Mucosa of rectum (tissue), 2 donors: Measurements from ENCODE around the gene GMNC.
A peak's percentile ranks its signal among the peaks of the same experiment; 100 is the strongest.

ENCODE experiments used
- H3K27ac ChIP-seq, 2 donors: one replicate each; pipeline ENCODE4 v1.7.0; 2013; ENCODE audit warnings: inconsistent platforms in 2 of 2, low read depth in 2 of 2, low read length in 2 of 2
- H3K27me3 ChIP-seq, 2 donors: one replicate each; pipeline ENCODE4 v1.7.0; 2013; ENCODE audit warnings: low read length in 2 of 2; ENCODE audit not compliant: control insufficient read depth in 2 of 2, insufficient read depth in 2 of 2
- H3K36me3 ChIP-seq, 2 donors: one replicate each; pipeline ENCODE4 v1.7.0; 2013; ENCODE audit warnings: low read length in 2 of 2; ENCODE audit not compliant: control insufficient read depth in 2 of 2, insufficient read depth in 2 of 2
- H3K4me1 ChIP-seq, 2 donors: one replicate each; pipeline ENCODE4 v1.7.0; 2013; ENCODE audit warnings: low read length in 2 of 2, mild to moderate bottlenecking in 1 of 2; ENCODE audit not compliant: control insufficient read depth in 2 of 2, insufficient read depth in 2 of 2
- H3K4me3 ChIP-seq, 2 donors: one replicate each; pipeline ENCODE4 v1.7.0; 2013; ENCODE audit warnings: low read length in 2 of 2
- H3K9ac ChIP-seq, 2 donors: one replicate each; pipeline ENCODE4 v1.7.0; 2013; ENCODE audit warnings: low read length in 2 of 2, low read depth in 1 of 2, mild to moderate bottlenecking in 1 of 2
- H3K9me3 ChIP-seq, 2 donors: one replicate each; pipeline ENCODE4 v1.7.0; 2013; ENCODE audit warnings: low read length in 2 of 2; ENCODE audit not compliant: control insufficient read depth in 2 of 2
- donor health status: healthy.
- donor health status: Normal muscosa, but diverticular disease.

GMNC gene, protein sequence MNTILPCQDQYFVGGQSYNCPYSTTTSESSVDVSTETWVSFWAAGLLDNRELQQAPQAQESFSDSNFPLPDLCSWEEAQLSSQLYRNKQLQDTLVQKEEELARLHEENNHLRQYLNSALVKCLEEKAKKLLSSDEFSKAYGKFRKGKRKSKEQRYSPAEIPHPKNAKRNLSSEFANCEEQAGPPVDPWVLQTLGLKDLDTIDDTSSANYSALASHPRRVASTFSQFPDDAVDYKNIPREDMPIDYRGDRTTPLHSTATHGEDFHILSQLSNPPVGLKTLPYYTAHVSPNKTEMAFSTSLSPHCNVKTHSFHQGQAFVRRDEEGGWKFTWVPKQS

DNA sequence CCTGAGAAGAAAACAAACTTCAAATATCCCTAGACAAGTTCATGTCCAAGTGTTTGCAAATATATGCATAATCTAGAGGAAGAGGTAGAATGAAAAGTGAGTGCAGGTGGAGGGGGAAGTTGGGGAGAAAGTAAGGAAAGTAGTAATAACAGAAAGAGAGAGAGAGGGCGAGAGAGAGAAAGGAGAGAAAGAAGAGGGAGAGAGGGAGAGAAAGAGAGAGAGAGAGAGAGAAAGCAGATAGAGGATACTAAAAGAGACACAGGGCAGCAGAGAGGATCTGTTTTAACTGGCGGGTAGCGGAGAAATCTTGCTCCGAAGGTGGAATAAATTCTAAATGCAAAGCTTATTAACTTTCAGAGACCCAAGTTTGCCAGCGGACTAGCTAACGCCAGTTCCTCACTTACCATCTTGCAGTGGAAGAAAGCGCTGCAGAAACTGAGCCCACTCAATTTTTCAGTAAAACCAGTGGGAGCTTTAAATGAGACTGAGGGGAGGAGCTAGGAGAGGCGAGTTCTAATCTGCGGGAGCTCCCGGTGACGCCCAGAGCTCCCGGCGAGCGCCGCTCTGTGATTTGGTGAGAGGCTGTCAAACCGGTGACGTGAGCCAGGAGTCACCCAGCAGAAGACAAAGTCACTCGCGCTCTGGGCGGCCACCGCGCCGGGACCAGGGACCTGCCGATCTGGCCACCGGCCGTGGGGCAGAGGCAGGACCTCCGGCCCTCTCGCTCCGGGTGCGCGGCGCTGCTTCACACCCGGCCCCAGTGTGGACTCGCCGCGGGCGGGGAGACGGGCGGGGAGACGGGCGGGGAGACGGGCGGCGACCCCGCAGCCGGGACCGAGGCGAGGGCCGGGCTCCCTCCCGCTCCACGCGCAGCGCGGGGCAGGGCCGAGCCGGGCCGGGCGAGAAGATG is at the start of gene GMNC:
TSS of gene GMNC (minus strand) at position 486 of the 910 bp plus-strand sequence. CDS start at position 407, 79 bp downstream.
- no peaks in the 10 kb centered on the region for H3K4me1 ChIP-seq
- H3K9me3 ChIP-seq: no peaks in the 10 kb centered on the region
- peak within 1 kb of the TSS; percentile 62 to 68 for H3K4me3 ChIP-seq
- peaks cover 2 to 7% of the 10 kb centered on the region in 2 donors for H3K27me3 ChIP-seq
- peak within 1 kb of the TSS in 1 of 2 donors; percentile 47 for H3K9ac ChIP-seq
- no peak within 1 kb of the TSS for H3K27ac ChIP-seq
- no peaks in the 10 kb centered on the region for H3K36me3 ChIP-seq

DNA sequence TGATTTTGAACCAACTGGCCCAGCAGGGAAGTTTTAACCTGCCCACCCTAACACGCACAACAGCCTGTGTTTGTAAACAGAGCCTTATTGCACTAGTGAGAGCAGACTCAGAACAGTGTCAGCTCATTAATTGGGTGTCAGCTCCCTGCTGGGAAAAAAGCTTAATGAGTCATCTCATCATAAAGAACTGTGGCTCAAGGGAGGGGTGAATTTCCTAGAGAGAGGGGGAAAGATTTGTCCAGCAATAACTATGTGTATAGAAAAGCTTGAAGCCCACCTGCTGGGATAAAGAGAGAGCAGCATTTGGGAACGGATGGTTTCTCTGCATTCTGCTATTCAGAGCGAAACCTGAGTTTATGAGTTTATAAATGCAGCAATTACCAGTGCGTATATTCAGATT is 48.9 kb upstream of the GMNC start:
- H3K27me3 ChIP-seq: no peaks in the 10 kb centered on the region
- no peak overlapping the region for H3K27ac ChIP-seq
- no peaks in the 10 kb centered on the region for H3K9me3 ChIP-seq

DNA sequence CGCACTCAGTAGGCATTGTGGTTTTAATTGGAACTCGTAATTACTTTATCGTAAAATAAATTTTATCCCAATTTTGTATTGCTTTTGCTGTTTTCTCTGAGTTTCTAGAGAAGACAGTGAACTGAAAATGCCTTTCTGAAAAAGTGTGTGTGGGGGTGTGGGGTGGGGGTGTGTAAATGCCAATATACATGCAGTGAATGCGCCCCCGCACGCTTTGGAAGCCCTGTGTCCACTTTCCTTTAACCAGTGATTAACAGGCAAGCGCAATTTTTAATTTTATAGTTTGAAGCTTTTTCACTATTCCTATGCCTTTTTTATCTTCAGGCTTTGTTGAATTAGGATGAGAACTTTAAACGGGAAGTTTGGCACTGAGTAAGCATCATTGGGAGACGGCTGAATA is 47.4 kb upstream of the GMNC start:
- no peak overlapping the region for H3K27ac ChIP-seq
- H3K27me3 ChIP-seq: no peaks in the 10 kb centered on the region

More for the DNA sequence above, 48.9 kb upstream of the GMNC start:
- no peak overlapping the region for H3K9ac ChIP-seq
- no peak overlapping the region for H3K4me3 ChIP-seq
- no peaks in the 10 kb centered on the region for H3K4me1 ChIP-seq
- H3K36me3 ChIP-seq: no peaks in the 10 kb centered on the region

DNA sequence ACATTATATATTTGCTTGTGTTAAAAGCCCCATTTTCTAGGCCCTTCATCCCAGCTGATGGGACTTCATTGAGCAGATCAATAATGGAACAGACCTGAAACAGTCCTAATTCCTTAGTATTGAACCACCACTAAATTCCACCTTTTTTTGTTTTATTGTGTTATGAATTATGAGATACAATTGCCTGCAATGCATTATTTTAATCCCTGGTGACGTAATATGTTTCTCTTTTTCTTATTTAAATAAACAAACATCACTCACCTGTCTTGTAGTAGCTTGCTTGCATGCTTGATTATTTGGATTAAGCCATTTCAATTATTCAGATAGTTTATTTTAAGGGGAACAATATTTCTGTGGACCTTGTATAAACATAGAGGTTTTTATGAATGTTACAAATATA is 40.7 kb upstream of the GMNC start:
- Histone ChIP-seq H3K4me1 (no peaks in the 10 kb centered on the region), H3K36me3 (no peaks in the 10 kb centered on the region), H3K9ac (no peak overlapping the region), H3K27ac (no peak overlapping the region), H3K27me3 (no peaks in the 10 kb centered on the region), H3K4me3 (no peak overlapping the region), H3K9me3 (no peaks in the 10 kb centered on the region)

More for the DNA sequence above, 47.4 kb upstream of the GMNC start:
- H3K9ac ChIP-seq: no peak overlapping the region
- H3K4me1 ChIP-seq: no peaks in the 10 kb centered on the region
- H3K9me3 ChIP-seq: no peaks in the 10 kb centered on the region
- no peak overlapping the region for H3K4me3 ChIP-seq
- H3K36me3 ChIP-seq: no peaks in the 10 kb centered on the region

DNA sequence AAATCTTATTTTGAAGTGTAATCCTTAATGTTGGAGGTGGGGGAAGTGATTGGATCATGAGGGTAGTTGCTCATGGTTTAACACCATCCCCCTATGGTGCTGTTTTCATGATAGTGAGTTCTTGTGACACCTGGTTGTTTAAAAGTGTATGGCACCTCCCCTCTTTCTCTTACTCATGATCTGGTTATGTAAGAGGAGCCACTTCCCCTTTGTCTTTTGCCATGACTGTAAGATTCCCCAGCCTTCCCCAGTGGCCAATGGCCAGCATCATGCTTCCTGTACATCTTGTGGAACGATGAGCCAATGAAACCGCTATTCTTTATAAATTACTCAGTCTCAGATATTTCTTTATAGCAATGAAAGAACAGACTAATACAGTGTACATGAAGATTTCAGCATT is 39.8 kb upstream of the GMNC start:
- no peaks in the 10 kb centered on the region for H3K36me3 ChIP-seq
- no peaks in the 10 kb centered on the region for H3K4me1 ChIP-seq
- H3K27me3 ChIP-seq: no peaks in the 10 kb centered on the region
- H3K9ac ChIP-seq: no peak overlapping the region
- H3K9me3 ChIP-seq: no peaks in the 10 kb centered on the region
- no peak overlapping the region for H3K27ac ChIP-seq
- H3K4me3 ChIP-seq: no peak overlapping the region

DNA sequence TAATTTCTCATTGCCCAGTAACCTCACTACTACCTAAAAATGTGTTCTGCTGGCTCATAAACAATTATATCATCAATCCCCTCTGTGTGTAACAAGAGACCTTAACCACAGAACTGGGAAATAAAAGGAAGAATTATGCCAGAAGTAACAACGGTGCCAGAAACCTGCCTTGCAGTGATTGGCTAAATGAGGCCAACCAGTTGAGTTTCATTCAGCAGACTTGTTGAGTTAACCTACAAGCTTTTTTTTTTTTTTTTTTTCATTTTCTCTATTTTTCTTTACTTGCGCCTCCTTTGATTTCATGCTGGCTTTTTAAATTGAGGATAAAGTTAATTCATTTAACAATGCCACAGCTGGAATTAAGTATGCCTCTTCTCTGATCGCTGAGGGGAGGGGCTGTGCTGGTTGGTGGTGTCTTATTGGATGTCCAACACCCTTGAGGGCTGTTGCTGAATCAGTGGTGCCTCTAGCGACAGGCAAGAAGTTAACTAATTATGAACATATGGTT is 30.0 kb upstream of the GMNC start:
- Histone ChIP-seq H3K27me3 (no peaks in the 10 kb centered on the region), H3K4me1 (no peaks in the 10 kb centered on the region), H3K36me3 (no peaks in the 10 kb centered on the region), H3K4me3 (no peak overlapping the region), H3K9ac (no peak overlapping the region), H3K9me3 (no peaks in the 10 kb centered on the region), H3K27ac (no peak overlapping the region)

DNA sequence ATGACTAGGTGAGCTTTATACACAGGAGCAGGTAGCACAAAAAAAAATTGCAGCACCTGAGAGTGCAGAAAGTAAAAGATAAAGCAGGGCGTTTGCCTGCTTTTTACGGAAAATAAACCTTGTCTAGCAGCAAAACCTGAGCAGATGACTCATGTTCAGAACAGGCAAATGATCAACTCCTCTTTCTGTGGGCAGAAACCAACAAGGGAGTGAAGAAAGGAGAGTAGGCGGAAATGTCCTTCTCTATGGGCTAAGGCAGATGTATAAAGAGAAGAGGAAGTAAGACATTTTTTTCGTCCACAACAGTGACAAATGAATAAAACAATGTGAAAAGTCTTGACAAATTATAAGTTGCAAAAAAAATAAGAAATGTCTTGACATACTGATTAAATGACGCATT is 24.5 kb upstream of the GMNC start:
- no peaks in the 10 kb centered on the region for H3K27me3 ChIP-seq
- no peak overlapping the region for H3K27ac ChIP-seq
- H3K4me3 ChIP-seq: no peak overlapping the region
- no peak overlapping the region for H3K9ac ChIP-seq
- H3K4me1 ChIP-seq: no peaks in the 10 kb centered on the region
- no peaks in the 10 kb centered on the region for H3K9me3 ChIP-seq
- no peaks in the 10 kb centered on the region for H3K36me3 ChIP-seq

DNA sequence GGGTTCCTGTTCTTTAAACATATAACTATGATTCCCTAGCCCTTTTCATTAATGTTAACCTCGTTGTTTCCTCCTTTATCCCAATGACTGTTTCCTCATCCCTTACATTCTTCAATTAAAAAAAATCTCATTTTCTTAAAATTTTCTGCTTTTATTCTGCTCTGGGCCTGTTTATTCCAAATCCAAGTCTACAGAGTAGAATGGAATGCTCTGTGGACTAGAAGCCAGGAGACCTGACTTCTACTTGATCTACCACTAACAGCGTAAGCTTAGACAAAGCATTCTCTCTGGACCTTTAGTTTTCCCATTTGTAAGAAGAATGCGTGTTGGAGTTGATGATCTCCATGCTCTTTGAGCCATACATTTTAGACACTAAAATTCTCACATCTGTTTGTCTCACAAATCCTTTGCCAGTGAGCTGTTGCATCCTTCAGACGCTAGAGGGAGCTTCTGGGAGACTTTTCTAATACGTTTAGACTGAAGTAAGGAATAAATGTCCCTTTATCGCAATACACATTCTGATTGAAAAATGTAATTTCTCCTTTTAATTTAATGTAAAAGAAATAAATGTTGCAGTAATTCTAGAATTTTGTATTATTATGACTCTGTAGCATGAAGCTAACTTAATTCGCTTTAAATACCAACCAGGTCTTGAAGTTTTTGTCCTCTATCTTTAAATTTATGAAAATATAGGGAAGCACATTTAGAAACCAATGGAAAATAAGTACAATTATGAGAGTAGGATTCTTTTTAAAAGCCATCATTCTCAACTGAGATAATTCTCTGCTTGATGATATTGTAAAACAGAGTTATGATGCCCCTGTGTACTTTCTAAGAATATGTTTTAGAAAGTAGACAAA is 21.7 kb upstream of the GMNC start:
- Histone ChIP-seq H3K27ac (no peak overlapping the region), H3K9ac (no peak overlapping the region), H3K36me3 (no peaks in the 10 kb centered on the region), H3K9me3 (no peaks in the 10 kb centered on the region), H3K4me1 (no peaks in the 10 kb centered on the region), H3K4me3 (no peak overlapping the region), H3K27me3 (no peaks in the 10 kb centered on the region)

DNA sequence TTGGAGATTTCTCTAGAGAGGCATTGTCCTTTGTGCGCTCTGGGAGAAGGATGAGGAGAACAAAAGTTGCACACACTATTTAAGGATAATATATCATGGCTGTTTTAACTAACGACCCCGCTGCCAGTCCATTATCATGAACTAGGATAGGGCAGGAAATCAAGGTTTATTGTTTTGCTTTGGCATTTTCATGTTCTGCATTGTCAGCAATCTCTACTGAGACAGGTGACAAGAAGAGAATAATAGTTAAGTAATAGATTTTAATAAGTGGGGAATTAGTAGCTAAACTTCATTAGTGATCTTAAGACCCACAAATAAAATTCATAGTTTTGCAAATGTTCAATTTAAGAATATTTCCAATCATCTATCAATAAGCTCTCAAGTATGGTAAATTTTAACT is 20.6 kb upstream of the GMNC start:
- Histone ChIP-seq H3K36me3 (no peaks in the 10 kb centered on the region), H3K4me1 (no peaks in the 10 kb centered on the region), H3K27me3 (no peaks in the 10 kb centered on the region), H3K27ac (no peak overlapping the region), H3K9ac (no peak overlapping the region), H3K4me3 (no peak overlapping the region), H3K9me3 (no peaks in the 10 kb centered on the region)
